ENCODE results near the gene MPHOSPH6.
"Not testable (repeated sequence)": the region's sequence is repeated elsewhere in the genome, so short reads cannot be mapped to it uniquely, and the experiment has no call there.

Gene MPHOSPH6

GRCh38 chr16:82160226-82160625, 9.8 kb downstream of the MPHOSPH6 start:
- TF ChIP-seq POLR2A (IDR thresholded peaks at IDR 0.05; ENCODE audit: low read depth, low read length) (no peak), POLR2AphosphoS5 (IDR thresholded peaks at IDR 0.05; ENCODE audit: low read depth, low read length) (no peak), TAF1 (IDR thresholded peaks at IDR 0.05; ENCODE audit: borderline replicate concordance, low read depth, low read length) (no peak)
- DNase-seq (ENCODE audit: insufficient read length) (no peak), FAIRE-seq (no peak)

GRCh38 chr16:82157836-82158235, 12.2 kb downstream of the MPHOSPH6 start:
- FAIRE-seq = no peak

GRCh38 chr16:82157534-82157812, 12.6 kb downstream of the MPHOSPH6 start:
- FAIRE-seq (no peak), DNase-seq (ENCODE audit: insufficient read length) (no peak)
- TF ChIP-seq POLR2A (IDR thresholded peaks at IDR 0.05; ENCODE audit: low read depth, low read length) = no peak
- no peak for TF ChIP-seq TAF1 (IDR thresholded peaks at IDR 0.05; ENCODE audit: borderline replicate concordance, low read depth, low read length)
- TF ChIP-seq POLR2AphosphoS5 (IDR thresholded peaks at IDR 0.05; ENCODE audit: low read depth, low read length) = no peak

More at GRCh38 chr16:82157836-82158235, 12.2 kb downstream of the MPHOSPH6 start:
- TF ChIP-seq POLR2AphosphoS5 (IDR thresholded peaks at IDR 0.05; ENCODE audit: low read depth, low read length) (no peak), TAF1 (IDR thresholded peaks at IDR 0.05; ENCODE audit: borderline replicate concordance, low read depth, low read length) (no peak)
- DNase-seq (ENCODE audit: insufficient read length) = no peak

GRCh38 chr16:82156761-82157533, 13.1 kb downstream of the MPHOSPH6 start:
- no peak for TF ChIP-seq TAF1 (IDR thresholded peaks at IDR 0.05; ENCODE audit: borderline replicate concordance, low read depth, low read length)
- no peak for TF ChIP-seq POLR2A (IDR thresholded peaks at IDR 0.05; ENCODE audit: low read depth, low read length)
- no peak for TF ChIP-seq POLR2AphosphoS5 (IDR thresholded peaks at IDR 0.05; ENCODE audit: low read depth, low read length)
- no peak for FAIRE-seq
- DNase-seq (ENCODE audit: insufficient read length) = no peak

GRCh38 chr16:82152641-82153112, 17.3 kb downstream of the MPHOSPH6 start:
- FAIRE-seq = no peak
- DNase-seq (ENCODE audit: insufficient read length) = no peak
- TF ChIP-seq POLR2AphosphoS5 (IDR thresholded peaks at IDR 0.05; ENCODE audit: low read depth, low read length) (no peak), TAF1 (IDR thresholded peaks at IDR 0.05; ENCODE audit: borderline replicate concordance, low read depth, low read length) (no peak), POLR2A (IDR thresholded peaks at IDR 0.05; ENCODE audit: low read depth, low read length) (no peak)

- DNase-seq (ENCODE audit: insufficient read length) = no peak
- no peak for FAIRE-seq
- no peak for TF ChIP-seq TAF1 (IDR thresholded peaks at IDR 0.05; ENCODE audit: borderline replicate concordance, low read depth, low read length)
- no peak for TF ChIP-seq POLR2AphosphoS5 (IDR thresholded peaks at IDR 0.05; ENCODE audit: low read depth, low read length)
- TF ChIP-seq POLR2A (IDR thresholded peaks at IDR 0.05; ENCODE audit: low read depth, low read length) = no peak
Measured at GRCh38 chr16:82152196-82152595, 17.8 kb downstream of the MPHOSPH6 start.

DNA sequence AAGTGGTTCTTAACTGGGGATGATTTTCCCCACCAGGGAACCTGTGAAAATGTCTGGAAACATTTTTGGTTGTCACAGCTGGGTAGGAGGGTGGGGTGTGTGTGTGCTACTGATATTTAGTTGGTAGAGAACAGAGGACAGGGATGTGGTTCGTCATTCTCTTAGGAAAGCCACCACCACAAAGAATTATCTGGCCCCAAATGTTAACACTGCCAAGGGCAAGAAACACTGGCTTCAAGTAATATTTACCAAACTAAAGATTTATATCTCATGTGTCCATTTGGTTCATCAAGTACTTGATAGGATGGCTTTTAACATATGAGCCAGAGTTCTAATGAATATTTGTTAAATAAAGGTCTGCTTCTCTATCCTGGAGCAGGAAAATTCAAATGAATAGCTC, 19.5 kb downstream of the MPHOSPH6 start:
- FAIRE-seq (no peak), DNase-seq (ENCODE audit: insufficient read length) (no peak)
- TF ChIP-seq TAF1 (IDR thresholded peaks at IDR 0.05; ENCODE audit: borderline replicate concordance, low read depth, low read length) = no peak
- TF ChIP-seq POLR2A (IDR thresholded peaks at IDR 0.05; ENCODE audit: low read depth, low read length) = no peak
- no peak for TF ChIP-seq POLR2AphosphoS5 (IDR thresholded peaks at IDR 0.05; ENCODE audit: low read depth, low read length)

DNA sequence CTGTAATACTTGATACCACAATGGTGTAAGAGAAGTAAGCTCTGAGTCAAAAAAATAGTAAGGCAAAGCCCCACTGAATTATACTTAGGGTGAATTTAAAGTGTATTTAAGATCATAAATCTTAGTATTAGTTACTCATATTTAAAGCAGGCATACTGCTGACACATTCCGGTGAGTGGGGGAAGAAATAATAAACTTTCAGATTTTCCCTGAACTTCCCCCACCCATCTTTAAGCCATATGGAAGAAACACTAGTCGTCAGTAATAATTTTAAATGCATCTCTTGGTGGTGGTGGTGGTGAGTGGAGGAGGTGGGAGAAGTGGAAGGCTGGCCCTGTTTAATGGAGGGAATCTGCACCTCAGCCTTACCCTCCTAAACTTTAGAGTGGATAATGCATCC, 20.5 kb downstream of the MPHOSPH6 start:
- DNase-seq (ENCODE audit: insufficient read length) (no peak), FAIRE-seq (no peak)
- TF ChIP-seq POLR2A (IDR thresholded peaks at IDR 0.05; ENCODE audit: low read depth, low read length) = no peak
- no peak for TF ChIP-seq POLR2AphosphoS5 (IDR thresholded peaks at IDR 0.05; ENCODE audit: low read depth, low read length)
- no peak for TF ChIP-seq TAF1 (IDR thresholded peaks at IDR 0.05; ENCODE audit: borderline replicate concordance, low read depth, low read length)

- FAIRE-seq (no peak), DNase-seq (ENCODE audit: insufficient read length) (no peak)
- TF ChIP-seq POLR2A (IDR thresholded peaks at IDR 0.05; ENCODE audit: low read depth, low read length) (no peak), POLR2AphosphoS5 (IDR thresholded peaks at IDR 0.05; ENCODE audit: low read depth, low read length) (no peak), TAF1 (IDR thresholded peaks at IDR 0.05; ENCODE audit: borderline replicate concordance, low read depth, low read length) (no peak)
Measured at GRCh38 chr16:82147546-82147945, 22.5 kb downstream of the MPHOSPH6 start.

GRCh38 chr16:82146957-82147356, 23.1 kb downstream of the MPHOSPH6 start:
- TF ChIP-seq POLR2AphosphoS5 (IDR thresholded peaks at IDR 0.05; ENCODE audit: low read depth, low read length) (no peak), POLR2A (IDR thresholded peaks at IDR 0.05; ENCODE audit: low read depth, low read length) (no peak), TAF1 (IDR thresholded peaks at IDR 0.05; ENCODE audit: borderline replicate concordance, low read depth, low read length) (no peak)
- no peak for DNase-seq (ENCODE audit: insufficient read length)
- FAIRE-seq = no peak

DNA sequence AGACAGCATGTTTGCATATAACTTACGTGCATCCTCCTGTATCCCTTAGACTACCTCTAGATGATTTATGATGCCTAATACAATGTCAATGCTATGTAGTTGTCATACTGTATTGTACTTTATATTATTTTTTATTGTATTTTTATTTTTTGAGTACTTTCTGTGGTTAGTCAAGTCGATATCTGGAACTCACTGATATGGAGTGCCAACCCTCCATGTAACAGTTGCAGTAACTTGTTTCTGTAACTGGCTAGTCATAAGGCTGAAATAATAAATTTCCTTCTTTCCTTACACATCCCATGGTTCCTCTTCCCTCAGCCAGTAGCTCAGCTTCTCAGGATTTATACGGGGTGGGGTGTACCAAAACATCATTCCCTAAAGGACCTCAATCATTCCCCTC, 23.5 kb downstream of the MPHOSPH6 start:
- TF ChIP-seq TAF1 (IDR thresholded peaks at IDR 0.05; ENCODE audit: borderline replicate concordance, low read depth, low read length) = no peak
- no peak for TF ChIP-seq POLR2AphosphoS5 (IDR thresholded peaks at IDR 0.05; ENCODE audit: low read depth, low read length)
- no peak for TF ChIP-seq POLR2A (IDR thresholded peaks at IDR 0.05; ENCODE audit: low read depth, low read length)
- FAIRE-seq (no peak), DNase-seq (ENCODE audit: insufficient read length) (no peak)

GRCh38 chr16:82139286-82139571, 30.8 kb downstream of the MPHOSPH6 start:
- not testable (repeated sequence) for FAIRE-seq; DNase-seq (ENCODE audit: insufficient read length)
